Breast epithelium (tissue), 3 donors: ENCODE measurements around the gene DDO.

Experiments
- CTCF ChIP-seq, 3 donors: fragments of 450-650 bp; IDR thresholded peaks; one replicate each; pipeline ENCODE4 v1.5.1; 2016 to 2017; ENCODE audit warnings: antibody characterized with exemption in 3 of 3, mild to moderate bottlenecking in 3 of 3, moderate library complexity in 3 of 3
- POLR2A ChIP-seq: fragments of 450-650 bp; IDR thresholded peaks from one replicate; pipeline ENCODE4 v1.6.1; 2016; ENCODE audit warnings: antibody characterized with exemption, mild to moderate bottlenecking, moderate library complexity
- POLR2AphosphoS5 ChIP-seq, 3 donors: sonication (generic); formaldehyde crosslinking; IDR thresholded peaks; one replicate each; pipeline ENCODE4 v1.6.1; 2017; ENCODE audit warnings: antibody characterized with exemption in 3 of 3

GRCh38 chr6:110461376-110461775 is 46.0 kb upstream of the DDO start:
- TF ChIP-seq CTCF (IDR thresholded peaks at IDR 0.05) (no peak), POLR2A (no peak), POLR2AphosphoS5 (IDR thresholded peaks at IDR 0.05) (no peak)
